CD14-positive monocyte (primary cell): ENCODE results near the gene DOCK3. TPM values are rescaled to one million over a fixed set of nuclear protein-coding genes. Genes with fewer than 3 reads are reported as not detected.

ENCODE experiments used
- DNase-seq, 3 donors: peaks; one replicate each; pipeline ENCODE4 v3.0.0-alpha.2; 2011 to 2022
- H2AFZ ChIP-seq: 2 replicates; pipeline ENCODE4 v1.6.0; 2012; ENCODE audit warnings: mild to moderate bottlenecking, low read depth, low read length, inconsistent platforms; ENCODE audit not compliant: insufficient read depth, poor library complexity, severe bottlenecking
- H3K27ac ChIP-seq, 2 donors: 1 replicate in 1 of 2; 2 replicates in 1 of 2; pipeline ENCODE4 v1.5.1; 2012 to 2013; ENCODE audit warnings: low read length in 2 of 2, control low read depth in 1 of 2, inconsistent platforms in 1 of 2, low read depth in 1 of 2, mild to moderate bottlenecking in 1 of 2
- H3K27me3 ChIP-seq, 2 donors: one replicate each; pipeline versions ENCODE4 v1.6.0 to v1.6.1; 2011 to 2013; ENCODE audit warnings: low read length in 2 of 2; ENCODE audit not compliant: control insufficient read depth in 2 of 2, insufficient read depth in 2 of 2
- H3K36me3 ChIP-seq, 2 donors: replicated peaks in 1 of 2; 1 replicate in 1 of 2; 2 replicates in 1 of 2; pipeline versions ENCODE4 v1.5.1 to v1.6.1; 2012 to 2013; ENCODE audit warnings: low read length in 2 of 2, control low read depth in 1 of 2, inconsistent platforms in 1 of 2, mild to moderate bottlenecking in 1 of 2; ENCODE audit not compliant: insufficient read depth in 2 of 2, control insufficient read depth in 1 of 2
- H3K4me1 ChIP-seq, 2 donors: 1 replicate in 1 of 2; 2 replicates in 1 of 2; pipeline versions ENCODE4 v1.5.1 to v1.6.1; 2012 to 2013; ENCODE audit warnings: low read length in 2 of 2, control low read depth in 1 of 2, inconsistent platforms in 1 of 2, mild to moderate bottlenecking in 1 of 2, moderate library complexity in 1 of 2; ENCODE audit not compliant: insufficient read depth in 2 of 2, control insufficient read depth in 1 of 2
- H3K4me2 ChIP-seq: replicated peaks from 2 replicates; pipeline ENCODE3; 2012; ENCODE audit warnings: low read length, moderate library complexity, mild to moderate bottlenecking; ENCODE audit not compliant: poor library complexity, severe bottlenecking; ENCODE audit errors: extremely low read depth
- H3K4me3 ChIP-seq, 3 experiments: fragments of 200-600 bp in 1 of 3; sonication (generic) in 1 of 3; replicated peaks in 1 of 3; 1 replicate in 2 of 3; 2 replicates in 1 of 3; pipeline ENCODE4 v1.5.1; 2011 to 2013; ENCODE audit warnings: low read length in 3 of 3, mild to moderate bottlenecking in 3 of 3, control low read depth in 2 of 3, low read depth in 2 of 3, inconsistent platforms in 1 of 3, moderate library complexity in 1 of 3
- H3K79me2 ChIP-seq: 2 replicates; pipeline ENCODE4 v1.6.0; 2012; ENCODE audit warnings: mild to moderate bottlenecking, control low read depth, inconsistent platforms, low read length, moderate library complexity; ENCODE audit not compliant: insufficient read depth
- H3K9ac ChIP-seq: 2 replicates; pipeline ENCODE4 v1.6.0; 2017; ENCODE audit warnings: low read length, mild to moderate bottlenecking; ENCODE audit not compliant: insufficient read depth, poor library complexity, severe bottlenecking
- H3K9me3 ChIP-seq, 2 donors: replicated peaks in 1 of 2; 1 replicate in 1 of 2; 2 replicates in 1 of 2; pipeline versions ENCODE4 v1.5.1 to v1.6.1; 2012 to 2013; ENCODE audit warnings: low read length in 2 of 2, control low read depth in 1 of 2; ENCODE audit not compliant: control insufficient read depth in 1 of 2, insufficient read depth in 1 of 2
- H4K20me1 ChIP-seq: 2 replicates; pipeline ENCODE4 v1.6.0; 2012; ENCODE audit warnings: mild to moderate bottlenecking, low read length, control low read depth, moderate library complexity; ENCODE audit not compliant: insufficient read depth
- H3K27ac Mint-ChIP-seq, 7 donors: one replicate each; pipeline ENCODE4 v1.8.0; 2020; ENCODE audit warnings: mild to moderate bottlenecking in 7 of 7, mixed read lengths in 7 of 7, moderate library complexity in 6 of 7, inconsistent platforms in 2 of 7
- H3K27me3 Mint-ChIP-seq, 3 donors: one replicate each; pipeline ENCODE4 v1.8.0; 2021 to 2022; ENCODE audit warnings: low read depth in 3 of 3, mild to moderate bottlenecking in 3 of 3, mixed read lengths in 3 of 3, moderate library complexity in 3 of 3, inconsistent platforms in 1 of 3
- H3K36me3 Mint-ChIP-seq, 2 donors: one replicate each; pipeline ENCODE4 v1.8.0; 2020; ENCODE audit warnings: mixed read lengths in 2 of 2, inconsistent platforms in 1 of 2, mild to moderate bottlenecking in 1 of 2
- H3K4me1 Mint-ChIP-seq: one replicate; pipeline ENCODE4 v1.8.0; 2020; ENCODE audit warnings: mild to moderate bottlenecking, mixed read lengths
- H3K4me3 Mint-ChIP-seq, 2 donors: one replicate each; pipeline ENCODE4 v1.8.0; 2020; ENCODE audit warnings: mild to moderate bottlenecking in 2 of 2, mixed read lengths in 2 of 2, moderate library complexity in 1 of 2
- H3K9me3 Mint-ChIP-seq, 7 donors: one replicate each; pipeline ENCODE4 v1.8.0; 2020 to 2022; ENCODE audit warnings: mixed read lengths in 7 of 7, mild to moderate bottlenecking in 6 of 7, moderate library complexity in 6 of 7, inconsistent platforms in 2 of 7
- WGBS: methylation state at CpG from one replicate; pipeline ENCODE4 v1.1.5; 2013; ENCODE audit warnings: missing lambda C conversion rate; ENCODE audit not compliant: insufficient coverage; 5-methylcytosine and 5-hydroxymethylcytosine counted together
- intact Hi-C, 2 donors: fragments of 100-400 bp; cut with micrococcal nuclease; formaldehyde crosslinking; loops; one replicate each; pipeline versions ENCODE4 v1.15.0 to v1.15.1; 2023
- polyA plus RNA-seq, 3 donors: library from polyadenylated mRNA; depleted of rRNA in 1 of 3; unstranded in 2 of 3; stranded (reverse) in 1 of 3; fragments of 300-500 nt in 2 of 3; fragments of >200 nt in 1 of 3; fragmentation: Illumina TruSeq in 2 of 3; gene quantifications; 1 replicate in 2 of 3; 2 replicates in 1 of 3; pipeline ENCODE4 v1.2.3, GENCODE V29; 2012 to 2021
- TF ChIP-seq, protein P1 (sequence below): fragments of 200-600 bp; IDR thresholded peaks from one replicate; pipeline ENCODE4 v1.8.0; 2022; ENCODE audit warnings: antibody characterized with exemption, mild to moderate bottlenecking

The DOCK3 gene
- polyA plus RNA-seq, 3 donors: 0.03 TPM; not detected in 1

GRCh38 chr3:51401735-51402134 is 727.0 kb downstream of the DOCK3 start:
- intact Hi-C loops: no loop called here
- 20% methylated on average over 1 of the region's 4 CpGs for WGBS
- peaks cover 53 to 84% of the 10 kb centered on the region in 2 donors for H3K36me3 ChIP-seq
- H3K27me3 ChIP-seq: no peaks in the 10 kb centered on the region
- no peak overlapping the region for H2AFZ ChIP-seq
- Mint-ChIP-seq H3K27ac (peak overlapping the region; percentile 75 to 89 (median 86)), H3K27me3 (peaks cover 0 to 2% (median 1%) of the 10 kb centered on the region in 3 donors), H3K9me3 (no peaks in the 10 kb centered on the region), H3K4me1 (peaks cover 24% of the 10 kb centered on the region), H3K36me3 (peaks cover 55 to 72% of the 10 kb centered on the region in 2 donors), H3K4me3 (no peak overlapping the region)
- H3K4me2 ChIP-seq: no peak overlapping the region
- H3K9ac ChIP-seq: no peak overlapping the region
- no peak overlapping the region for H3K4me3 ChIP-seq
- TF ChIP-seq, protein P1, sequence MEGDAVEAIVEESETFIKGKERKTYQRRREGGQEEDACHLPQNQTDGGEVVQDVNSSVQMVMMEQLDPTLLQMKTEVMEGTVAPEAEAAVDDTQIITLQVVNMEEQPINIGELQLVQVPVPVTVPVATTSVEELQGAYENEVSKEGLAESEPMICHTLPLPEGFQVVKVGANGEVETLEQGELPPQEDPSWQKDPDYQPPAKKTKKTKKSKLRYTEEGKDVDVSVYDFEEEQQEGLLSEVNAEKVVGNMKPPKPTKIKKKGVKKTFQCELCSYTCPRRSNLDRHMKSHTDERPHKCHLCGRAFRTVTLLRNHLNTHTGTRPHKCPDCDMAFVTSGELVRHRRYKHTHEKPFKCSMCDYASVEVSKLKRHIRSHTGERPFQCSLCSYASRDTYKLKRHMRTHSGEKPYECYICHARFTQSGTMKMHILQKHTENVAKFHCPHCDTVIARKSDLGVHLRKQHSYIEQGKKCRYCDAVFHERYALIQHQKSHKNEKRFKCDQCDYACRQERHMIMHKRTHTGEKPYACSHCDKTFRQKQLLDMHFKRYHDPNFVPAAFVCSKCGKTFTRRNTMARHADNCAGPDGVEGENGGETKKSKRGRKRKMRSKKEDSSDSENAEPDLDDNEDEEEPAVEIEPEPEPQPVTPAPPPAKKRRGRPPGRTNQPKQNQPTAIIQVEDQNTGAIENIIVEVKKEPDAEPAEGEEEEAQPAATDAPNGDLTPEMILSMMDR: no peak
- H3K27ac ChIP-seq: peak overlapping the region; percentile 51 to 69
- peak; percentile 62 to 78 (median 71) for DNase-seq
- no peaks in the 10 kb centered on the region for H3K9me3 ChIP-seq
- peaks cover 26 to 33% of the 10 kb centered on the region in 2 donors for H3K4me1 ChIP-seq
- H3K79me2 ChIP-seq: no peaks in the 10 kb centered on the region
- H4K20me1 ChIP-seq: peaks cover under 1% of the 10 kb centered on the region

GRCh38 chr3:51403675-51404074 is 728.9 kb downstream of the DOCK3 start:
- Histone ChIP-seq H4K20me1 (no peaks in the 10 kb centered on the region), H3K79me2 (no peaks in the 10 kb centered on the region), H3K4me3 (no peak overlapping the region), H3K4me1 (peaks cover 26 to 33% of the 10 kb centered on the region in 2 donors), H2AFZ (no peak overlapping the region), H3K4me2 (no peak overlapping the region), H3K36me3 (peaks cover 46 to 86% of the 10 kb centered on the region in 2 donors), H3K9me3 (no peaks in the 10 kb centered on the region), H3K27me3 (no peaks in the 10 kb centered on the region), H3K9ac (no peak overlapping the region), H3K27ac (peak overlapping the region in 1 of 2 donors; percentile 66)
- Mint-ChIP-seq H3K27ac (peak overlapping the region in 2 of 7 donors; percentile 44 to 69), H3K4me3 (no peak overlapping the region), H3K4me1 (peaks cover 24% of the 10 kb centered on the region), H3K9me3 (no peaks in the 10 kb centered on the region), H3K27me3 (peaks cover 0 to 2% (median 1%) of the 10 kb centered on the region in 3 donors), H3K36me3 (peaks cover 53 to 70% of the 10 kb centered on the region in 2 donors)
- no peak for DNase-seq
- intact Hi-C loops: no loop called here
- TF ChIP-seq, protein P1: no peak
